Osteocyte (in vitro differentiated cells): ENCODE data around the gene GPRC5D. TPM values are rescaled to one million over a fixed set of nuclear protein-coding genes. Genes with fewer than 3 reads are reported as not detected.

Source experiments
- DNase-seq: peaks from one replicate; pipeline ENCODE4 v3.0.0; 2021; ENCODE audit warnings: mixed read lengths; ENCODE audit not compliant: unreplicated experiment; ENCODE audit errors: extremely low spot score
- H3K27ac Mint-ChIP-seq: one replicate; pipeline ENCODE4 v1.8.0; 2021; ENCODE audit warnings: mild to moderate bottlenecking, mixed read lengths; ENCODE audit not compliant: unreplicated experiment
- H3K27me3 Mint-ChIP-seq: one replicate; pipeline ENCODE4 v1.8.0; 2021; ENCODE audit warnings: mixed read lengths; ENCODE audit not compliant: unreplicated experiment
- H3K36me3 Mint-ChIP-seq: one replicate; pipeline ENCODE4 v1.8.0; 2021; ENCODE audit warnings: mixed read lengths; ENCODE audit not compliant: unreplicated experiment
- H3K4me1 Mint-ChIP-seq: one replicate; pipeline ENCODE4 v1.8.0; 2021; ENCODE audit warnings: mixed read lengths; ENCODE audit not compliant: unreplicated experiment
- H3K4me3 Mint-ChIP-seq: one replicate; pipeline ENCODE4 v1.8.0; 2021; ENCODE audit warnings: mild to moderate bottlenecking, moderate library complexity, mixed read lengths; ENCODE audit not compliant: unreplicated experiment
- H3K9me3 Mint-ChIP-seq: one replicate; pipeline ENCODE4 v1.8.0; 2021; ENCODE audit warnings: mixed read lengths; ENCODE audit not compliant: unreplicated experiment
- CTCF ChIP-seq: fragments of 200-600 bp; sonication (generic); IDR thresholded peaks from 2 replicates; pipeline ENCODE4 v1.5.0; 2021; ENCODE audit warnings: antibody characterized with exemption, mild to moderate bottlenecking, moderate library complexity
- total RNA-seq: library from RNA; stranded (reverse); gene quantifications from 2 replicates; pipeline ENCODE4 v1.2.1, GENCODE V29; 2021

Gene GPRC5D
- total RNA-seq, 1 donor from 2014 or later: not detected

DNA sequence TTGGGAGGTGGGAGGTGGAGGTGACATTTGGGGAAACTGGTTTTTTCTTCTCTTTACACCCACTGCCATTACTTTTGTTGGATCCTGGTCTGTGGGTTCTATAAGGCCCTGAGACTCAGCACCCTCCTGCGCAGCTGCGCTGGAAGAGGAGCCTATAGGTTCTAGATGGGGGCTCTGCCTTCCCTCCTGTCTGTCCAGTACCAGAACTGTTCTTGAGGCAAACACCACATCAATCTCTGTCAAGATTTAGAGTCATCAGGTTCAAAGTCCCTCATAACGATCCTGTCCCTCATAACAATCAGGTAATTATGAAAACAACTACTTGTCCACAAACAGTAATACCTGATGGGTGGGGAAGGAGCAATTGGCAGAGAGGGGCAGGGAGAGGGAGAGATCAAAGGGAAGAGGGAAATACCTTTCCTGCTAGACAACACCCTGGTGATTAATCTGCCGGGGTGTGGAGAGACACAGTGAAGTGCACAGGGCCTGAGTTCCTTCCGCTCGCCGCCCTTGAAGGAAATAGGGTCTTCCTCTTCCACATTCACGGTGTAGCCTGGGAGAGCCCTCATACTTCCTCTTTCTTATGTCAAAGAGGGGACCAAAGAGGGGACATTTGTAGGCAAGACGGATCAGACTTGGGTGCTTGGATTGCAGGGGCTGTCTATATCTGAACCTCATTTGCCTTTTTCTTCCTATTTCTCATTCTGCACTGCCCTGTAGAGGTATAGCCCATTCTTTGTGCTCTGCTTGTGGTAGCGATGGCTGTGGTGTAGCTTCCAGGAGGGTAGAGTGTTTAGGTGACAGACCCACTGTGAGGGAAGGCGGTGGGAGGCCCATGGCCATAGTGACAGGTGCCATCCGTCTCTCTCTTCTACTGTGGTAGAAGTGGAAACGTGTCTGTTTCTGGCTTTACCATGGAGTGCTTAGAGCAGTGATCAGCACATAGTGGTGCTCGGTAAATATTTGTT lies 48.0 kb downstream of the GPRC5D start:
- Mint-ChIP-seq H3K36me3 (peaks cover 14% of the 10 kb centered on the region), H3K4me1 (peaks cover 32% of the 10 kb centered on the region), H3K9me3 (no peaks in the 10 kb centered on the region), H3K27me3 (no peaks in the 10 kb centered on the region), H3K27ac (no peak overlapping the region), H3K4me3 (no peak overlapping the region)
- no peak for DNase-seq
- TF ChIP-seq CTCF: no peak

- Mint-ChIP-seq H3K9me3 (no peaks in the 10 kb centered on the region), H3K36me3 (peaks cover 7% of the 10 kb centered on the region), H3K4me3 (no peak overlapping the region), H3K27me3 (no peaks in the 10 kb centered on the region), H3K27ac (peak overlapping the region; percentile 80), H3K4me1 (peaks cover 43% of the 10 kb centered on the region)
- DNase-seq: no peak
- TF ChIP-seq CTCF: no peak
These were observed 49.9 kb downstream of the GPRC5D start for GRCh38 chr12:12902036-12902435.

DNA sequence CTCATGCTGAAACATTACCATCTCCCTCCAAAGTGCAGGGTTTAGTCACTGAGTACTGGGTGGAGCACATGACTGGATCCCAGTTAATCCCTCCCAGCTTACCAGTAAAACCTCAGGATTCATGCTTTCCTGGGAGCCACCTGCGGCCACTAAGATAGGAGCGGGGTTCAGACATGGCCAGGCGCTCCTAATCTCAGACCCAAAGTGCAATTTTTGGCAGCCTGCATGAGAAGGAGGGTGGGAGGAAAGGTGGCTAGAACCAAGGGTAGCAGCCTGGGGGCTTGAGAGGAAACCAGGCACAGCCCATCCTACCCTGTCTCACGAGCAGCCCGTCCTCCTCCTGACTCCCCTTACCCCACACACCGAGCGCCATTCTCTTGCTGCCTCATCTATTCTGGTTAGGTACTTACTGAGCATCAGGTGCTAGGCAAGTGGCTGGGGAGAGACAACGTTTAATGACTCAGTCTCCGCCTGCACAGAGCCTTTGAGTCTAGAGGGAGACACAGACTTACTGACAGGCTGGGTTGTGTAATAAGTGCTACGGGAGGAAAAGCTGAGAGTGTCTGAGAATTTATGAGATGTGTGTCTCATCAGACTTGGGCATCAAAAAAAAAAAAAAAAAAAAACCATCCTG lies 50.7 kb downstream of the GPRC5D start:
- Mint-ChIP-seq H3K27ac (peak overlapping the region; percentile 80), H3K27me3 (no peaks in the 10 kb centered on the region), H3K4me1 (peaks cover 47% of the 10 kb centered on the region), H3K36me3 (peaks cover 7% of the 10 kb centered on the region), H3K9me3 (no peaks in the 10 kb centered on the region), H3K4me3 (no peak overlapping the region)
- no peak for DNase-seq
- no peak for TF ChIP-seq CTCF

DNA sequence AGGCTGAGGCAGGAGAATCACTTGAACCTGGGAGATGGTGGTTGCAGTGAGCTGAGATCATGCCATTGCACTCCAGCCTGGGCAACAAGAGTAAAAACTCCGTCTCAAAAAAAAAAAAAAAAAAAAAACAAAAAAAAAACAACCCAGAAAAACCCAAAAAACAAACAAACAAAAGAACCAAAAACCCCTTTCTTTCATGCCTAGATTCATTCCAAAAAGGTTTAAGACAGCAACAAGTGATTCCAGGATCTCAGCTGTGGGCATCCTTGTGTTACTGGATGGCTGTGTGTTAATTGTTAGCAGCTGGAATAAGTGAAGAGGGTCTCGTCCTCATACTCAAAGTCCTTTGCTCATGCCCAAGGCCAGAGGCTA lies 51.2 kb downstream of the GPRC5D start:
- TF ChIP-seq CTCF: no peak
- H3K9me3 Mint-ChIP-seq: no peaks in the 10 kb centered on the region
- H3K36me3 Mint-ChIP-seq: peaks cover 7% of the 10 kb centered on the region
- H3K4me1 Mint-ChIP-seq: peaks cover 52% of the 10 kb centered on the region
- no peaks in the 10 kb centered on the region for H3K27me3 Mint-ChIP-seq
- no peak for DNase-seq
- H3K27ac Mint-ChIP-seq: peak overlapping the region; percentile 81
- no peak overlapping the region for H3K4me3 Mint-ChIP-seq
